HG03521 (cell line): ENCODE measurements around the gene TAAR5.
"Not testable (repeated sequence)": the region's sequence is repeated elsewhere in the genome, so short reads cannot be mapped to it uniquely, and the experiment has no call there.

Source experiments
- ATAC-seq: cut with Tn5 transposase; IDR thresholded peaks from one replicate; pipeline ENCODE4 v1.9.1; 2021; ENCODE audit warnings: mild to moderate bottlenecking, moderate library complexity; ENCODE audit not compliant: unreplicated experiment

Gene TAAR5

DNA sequence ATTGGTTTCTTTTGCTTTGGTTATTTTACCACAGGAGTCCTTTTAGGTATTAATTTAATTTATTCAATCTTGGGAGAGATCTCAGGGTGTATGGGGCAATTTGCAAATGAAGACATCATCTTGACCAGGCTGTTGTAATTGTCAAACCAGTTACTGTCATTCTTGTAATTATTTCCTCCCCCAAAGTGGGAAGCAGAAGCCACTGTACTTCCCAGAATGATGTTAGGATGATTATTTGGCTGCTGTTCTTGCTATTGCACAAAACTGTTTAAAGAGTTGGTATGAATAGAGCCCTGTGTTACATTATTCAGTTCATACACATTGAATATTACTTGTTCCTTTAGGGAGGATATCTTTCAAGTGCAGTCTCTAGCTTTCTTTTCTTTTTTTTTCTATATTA is 17.8 kb downstream of the TAAR5 start:
- ATAC-seq, result no peak

DNA sequence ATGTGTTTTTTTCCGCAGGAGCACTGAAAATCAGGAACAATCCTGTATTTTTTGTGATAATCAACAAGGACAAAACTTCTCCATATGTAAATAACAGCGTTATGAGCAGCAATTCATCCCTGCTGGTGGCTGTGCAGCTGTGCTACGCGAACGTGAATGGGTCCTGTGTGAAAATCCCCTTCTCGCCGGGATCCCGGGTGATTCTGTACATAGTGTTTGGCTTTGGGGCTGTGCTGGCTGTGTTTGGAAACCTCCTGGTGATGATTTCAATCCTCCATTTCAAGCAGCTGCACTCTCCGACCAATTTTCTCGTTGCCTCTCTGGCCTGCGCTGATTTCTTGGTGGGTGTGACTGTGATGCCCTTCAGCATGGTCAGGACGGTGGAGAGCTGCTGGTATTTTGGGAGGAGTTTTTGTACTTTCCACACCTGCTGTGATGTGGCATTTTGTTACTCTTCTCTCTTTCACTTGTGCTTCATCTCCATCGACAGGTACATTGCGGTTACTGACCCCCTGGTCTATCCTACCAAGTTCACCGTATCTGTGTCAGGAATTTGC is 19.2 kb downstream of the TAAR5 start, which contains the start of gene TAAR6:
Gene TAAR6 (plus strand): TSS at position 102 of the 557 bp plus-strand sequence. CDS start 0 bp downstream, at position 102.
- ATAC-seq, result no peak

DNA sequence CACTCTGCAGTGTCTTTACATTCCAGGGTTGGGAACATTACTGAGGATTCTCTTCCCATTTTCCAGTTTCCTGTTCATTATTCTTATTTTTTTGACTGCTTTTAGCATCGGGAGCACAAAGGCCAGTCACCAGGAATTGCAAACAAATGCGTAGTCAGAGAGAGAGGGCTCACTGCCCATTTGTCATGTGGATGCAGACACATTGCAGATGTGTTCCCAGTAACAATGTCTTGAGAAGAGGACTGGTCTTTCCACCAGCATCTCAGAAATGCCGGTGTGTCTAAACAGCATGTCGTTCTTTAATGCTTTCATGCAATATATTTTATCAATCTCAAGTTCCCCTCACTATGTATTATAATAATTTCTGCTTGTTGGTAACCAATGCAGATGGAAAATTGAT is 20.4 kb downstream of the TAAR5 start:
- no peak for ATAC-seq

DNA sequence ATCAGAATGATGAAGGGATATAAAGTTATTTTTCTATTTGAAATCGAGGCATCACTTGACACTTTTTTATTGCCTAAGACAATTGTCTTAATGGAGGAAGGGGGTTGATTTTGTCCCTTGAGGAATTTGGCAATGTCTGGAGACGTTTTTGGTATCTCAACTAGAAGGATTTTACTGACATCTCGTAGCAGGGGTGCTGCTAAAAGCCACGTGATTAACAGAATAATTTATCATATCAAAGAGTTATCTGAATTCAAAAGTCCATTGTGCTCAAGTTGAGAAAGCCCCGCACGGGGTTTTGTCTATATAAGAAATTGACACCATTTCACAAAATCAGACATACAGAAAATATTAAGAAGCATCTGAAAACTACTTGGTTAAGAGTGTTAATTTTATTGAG is 20.9 kb downstream of the TAAR5 start:
- no peak for ATAC-seq

DNA sequence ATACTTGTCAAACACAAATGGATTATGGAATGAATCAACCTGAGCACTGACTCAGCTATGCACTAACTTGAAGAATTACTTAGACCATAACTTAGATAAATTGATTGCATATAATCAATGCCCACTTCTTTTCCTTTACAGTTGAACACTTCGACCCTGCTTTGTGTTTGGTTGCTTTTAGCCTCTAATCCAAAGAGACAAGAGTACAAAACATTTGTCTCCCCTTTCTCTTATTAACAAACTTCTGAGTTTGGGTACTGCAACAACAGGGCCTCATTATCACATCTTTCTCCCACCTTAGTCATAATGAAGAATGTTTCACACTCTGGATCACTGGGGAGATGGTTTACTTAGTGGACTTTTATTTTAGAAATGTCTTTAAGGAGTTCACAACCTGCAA is 22.0 kb downstream of the TAAR5 start:
- no peak for ATAC-seq

DNA sequence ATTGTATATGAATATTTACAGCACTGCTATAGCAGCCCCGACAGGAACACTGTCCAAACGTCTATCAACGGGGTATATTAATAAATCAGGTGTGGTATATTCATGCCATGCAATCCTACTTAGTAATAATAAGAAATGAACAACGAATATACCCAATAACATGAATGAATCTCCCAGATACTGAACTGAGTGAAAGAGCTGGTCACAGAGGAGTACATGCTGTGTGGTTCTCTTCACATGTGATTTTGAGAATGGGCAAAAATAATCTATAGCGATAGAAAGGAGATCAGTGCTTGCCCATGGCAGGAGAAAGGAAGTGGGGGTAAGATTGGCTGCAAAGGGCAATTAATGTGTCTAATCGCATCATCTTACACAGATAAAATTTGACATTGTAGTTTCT is 23.1 kb downstream of the TAAR5 start:
- no peak for ATAC-seq

DNA sequence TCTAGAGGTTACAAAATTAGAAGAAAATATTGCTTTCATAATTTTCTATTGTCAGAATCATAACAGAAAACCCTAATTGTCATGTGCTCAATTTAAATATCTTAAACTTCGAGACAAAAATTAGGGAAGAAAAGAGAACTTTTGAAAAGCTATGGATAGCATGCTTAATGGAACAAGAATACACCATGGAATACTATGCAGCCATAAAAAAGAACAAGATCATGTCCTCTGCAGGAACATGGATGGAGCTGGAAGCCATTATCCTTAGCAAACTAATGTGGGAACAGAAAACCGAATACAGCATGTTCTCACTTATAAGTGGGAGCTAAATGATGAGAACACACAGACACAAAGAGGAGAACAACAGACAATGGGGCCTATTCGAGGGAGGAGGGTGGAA is 29.5 kb downstream of the TAAR5 start:
- ATAC-seq, result not testable (repeated sequence)

DNA sequence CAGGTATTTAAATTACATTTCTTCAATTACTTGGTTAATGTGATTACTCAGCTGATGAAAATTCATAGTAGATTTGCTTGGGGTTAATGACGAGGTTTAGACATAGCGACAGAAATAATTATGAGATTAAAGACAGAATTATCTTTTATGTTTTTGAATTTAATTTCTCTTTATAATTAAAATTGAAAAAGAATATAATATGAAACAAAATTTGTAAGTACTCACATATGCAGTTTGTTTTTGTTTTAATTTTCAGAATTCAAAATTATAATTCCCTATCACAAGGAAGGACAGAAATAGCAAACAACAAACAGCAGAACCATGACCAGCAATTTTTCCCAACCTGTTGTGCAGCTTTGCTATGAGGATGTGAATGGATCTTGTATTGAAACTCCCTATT is 37.2 kb downstream of the TAAR5 start, which contains the start of gene TAAR8:
Gene TAAR8 (plus strand): TSS at position 301 of the 400 bp plus-strand sequence. CDS start 21 bp downstream, at position 322.
- ATAC-seq, result no peak

DNA sequence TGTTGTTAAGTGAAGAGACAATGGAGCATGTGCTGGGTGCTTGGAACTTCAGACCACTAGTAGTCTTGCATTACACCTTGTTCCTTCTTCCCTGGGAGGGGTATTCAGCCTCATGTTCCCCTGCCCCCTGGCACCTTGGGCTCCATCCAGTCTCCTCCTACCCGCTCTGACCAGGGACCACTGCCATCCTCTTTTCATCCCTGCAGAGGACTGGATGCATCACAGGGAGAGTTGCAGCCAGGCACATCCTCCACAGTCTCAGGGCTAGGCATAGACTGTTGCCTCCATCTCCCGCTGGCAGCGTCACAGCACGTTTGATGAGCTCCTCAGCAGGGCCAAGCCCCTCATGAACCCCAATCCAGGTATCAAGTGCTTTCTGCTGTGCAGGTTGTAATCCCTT is 38.3 kb downstream of the TAAR5 start:
- ATAC-seq, result no peak

DNA sequence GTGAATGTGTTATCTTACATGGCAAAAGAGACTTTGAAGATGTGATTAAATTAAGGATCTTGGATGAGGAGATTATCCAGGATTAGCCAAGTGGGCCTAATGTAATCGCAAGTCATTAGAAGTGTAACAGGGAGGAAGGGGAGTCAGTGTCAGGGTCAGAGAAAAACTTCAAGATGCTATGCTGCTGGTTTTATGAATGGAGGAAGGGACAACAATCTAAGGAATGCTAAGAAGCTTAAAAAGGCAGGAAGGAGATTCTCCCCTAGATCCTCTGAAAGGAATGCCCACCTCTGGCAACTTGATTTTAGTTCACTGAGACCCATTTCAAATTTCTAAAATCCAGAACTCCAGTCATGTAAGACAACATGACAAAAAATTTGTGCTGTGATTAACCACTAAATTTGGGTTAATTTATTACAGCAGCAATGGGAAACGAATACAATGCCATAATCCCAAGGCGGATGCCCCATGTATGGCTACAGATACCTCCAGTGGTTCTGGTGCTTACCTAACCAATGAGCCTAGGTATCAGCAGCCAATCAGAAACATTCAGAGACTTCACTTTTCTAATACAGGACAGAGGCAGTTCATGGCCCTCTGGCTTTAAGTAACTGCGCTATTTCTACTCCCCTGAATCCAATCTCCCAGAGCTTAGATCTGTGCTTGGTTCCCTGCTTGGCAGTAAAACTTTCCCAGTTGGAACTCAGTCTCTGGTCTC is 40.6 kb downstream of the TAAR5 start:
- ATAC-seq, result no peak

DNA sequence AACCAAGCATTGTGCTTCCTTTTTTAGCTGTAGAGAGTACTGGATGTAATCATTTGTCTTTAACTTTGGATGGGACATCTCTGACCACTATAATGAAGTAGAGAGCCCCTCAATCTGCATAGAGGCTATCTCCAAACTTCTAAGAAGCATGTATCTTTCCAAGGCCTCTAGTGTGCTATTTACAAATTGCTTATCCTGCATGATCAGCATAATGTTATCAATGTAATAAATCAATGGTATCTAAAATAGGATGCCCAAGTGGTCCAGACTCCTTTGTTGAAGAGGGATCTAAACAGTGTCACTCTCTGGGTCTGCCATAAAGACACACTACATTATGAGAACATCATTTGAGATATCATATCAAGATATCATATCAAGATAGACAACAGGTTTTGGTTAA is 44.7 kb downstream of the TAAR5 start:
- no peak for ATAC-seq
